Body of pancreas (tissue), 4 donors: ENCODE measurements around the gene PSMB7.

Experiments used
- CTCF ChIP-seq, 7 experiments: fragments of 450-650 bp in 4 of 7; fragments of 200-600 bp in 3 of 7; sonication (generic) in 3 of 7; IDR thresholded peaks; one replicate each; pipeline ENCODE4 v1.5.1; 2016 to 2019; ENCODE audit warnings: antibody characterized with exemption in 7 of 7
- POLR2A ChIP-seq, 3 donors: fragments of 450-650 bp; IDR thresholded peaks; one replicate each; pipeline ENCODE4 v1.6.1; 2016; ENCODE audit warnings: antibody characterized with exemption in 3 of 3, mild to moderate bottlenecking in 2 of 3

GRCh38 chr9:124345751-124346281 is 69.4 kb downstream of the PSMB7 start:
- no peak for TF ChIP-seq POLR2A (IDR thresholded peaks at IDR 0.05)
- TF ChIP-seq CTCF (IDR thresholded peaks at IDR 0.05) = no peak
